ENCODE measurements around the gene TEPSIN. TPM values are rescaled to one million over a fixed set of nuclear protein-coding genes. Genes with fewer than 3 reads are reported as not detected.

The TEPSIN gene
- total and polyA plus RNA-seq, 2 of the 13 experiments (the other 11 are each of a cell fraction or from before 2014, with no cell fraction given), result 16.1 to 18.8 TPM

- TF ChIP-seq ZNF720 (CRISPR knock-in tag; IDR thresholded peaks at IDR 0.05) (no peak), ZNF710 (CRISPR knock-in tag; IDR thresholded peaks at IDR 0.05; ENCODE audit: borderline replicate concordance) (no peak), SPEN (CRISPR knock-in tag; IDR thresholded peaks at IDR 0.05; ENCODE audit: low read depth) (no peak; the same call in 1 of the 2 replicates), ZBTB38 (CRISPR knock-in tag; IDR thresholded peaks at IDR 0.05) (peak; percentile 8; the same call in 1 of the 2 replicates), SP140L (CRISPR knock-in tag; IDR thresholded peaks at IDR 0.05; ENCODE audit: borderline replicate concordance) (peak; percentile 48; the same call in 1 of the 2 replicates), ZNF563 (CRISPR knock-in tag; IDR thresholded peaks at IDR 0.05) (peak; percentile 88; the same call in 1 of the 2 replicates), ZNF674 (CRISPR knock-in tag; IDR thresholded peaks at IDR 0.05; ENCODE audit: low read depth) (no peak), ZBTB4 (CRISPR knock-in tag; IDR thresholded peaks at IDR 0.05; ENCODE audit: borderline replicate concordance) (no peak), FUBP1 (CRISPR knock-in tag; IDR thresholded peaks at IDR 0.05; ENCODE audit: borderline replicate concordance) (no peak), ZNF414 (CRISPR knock-in tag; IDR thresholded peaks at IDR 0.05) (no peak), CEBPZ (IDR thresholded peaks at IDR 0.05; ENCODE audit: low read length) (peak; percentile 54; the same call in 1 of the 2 replicates), NFE2L2 (IDR thresholded peaks at IDR 0.05; ENCODE audit: low read length) (no peak), ZNF572 (CRISPR knock-in tag; IDR thresholded peaks at IDR 0.05) (0 out of 2 replicates have a peak, but pooled peaks have one; percentile 53), CSRNP2 (CRISPR knock-in tag; conservative IDR thresholded peaks at IDR 0.05; ENCODE audit: low read depth) (no peak)
Measured at GRCh38 chr17:81222906-81223761, 15.7 kb downstream of the TEPSIN start, which contains the start of gene CEP131 (continued).
